Thyroid gland (tissue), 4 donors: ENCODE results near the gene MUS81.

Experiments used
- CTCF ChIP-seq, 6 experiments: fragments of 200-600 bp in 3 of 6; fragments of 450-650 bp in 3 of 6; sonication (generic) in 3 of 6; IDR thresholded peaks; one replicate each; pipeline ENCODE4 v1.5.1; 2016 to 2019; ENCODE audit warnings: antibody characterized with exemption in 6 of 6, mild to moderate bottlenecking in 2 of 6, inconsistent platforms in 1 of 6, moderate library complexity in 1 of 6
- POLR2A ChIP-seq, 2 donors: fragments of 450-650 bp; IDR thresholded peaks; one replicate each; pipeline ENCODE4 v1.6.1; 2017; ENCODE audit warnings: antibody characterized with exemption in 2 of 2, mild to moderate bottlenecking in 2 of 2, moderate library complexity in 1 of 2

- TF ChIP-seq POLR2A (IDR thresholded peaks at IDR 0.05) (no peak), CTCF (IDR thresholded peaks at IDR 0.05) (no peak)
These were observed 10.4 kb upstream of the MUS81 start for GRCh38 chr11:65849771-65850216.
